IMR-90 (cell line): ENCODE measurements around the gene BLOC1S5. TPM values are rescaled to one million over a fixed set of nuclear protein-coding genes. Genes with fewer than 3 reads are reported as not detected.

Experiments used
- ATAC-seq: fragments of 200-7000 bp; cut with Tn5 transposase; 2 replicates; pipeline ENCODE4 v1.9.1; 2020; ENCODE audit warnings: low read depth, mild to moderate bottlenecking, moderate library complexity
- BruUV-seq: library from RNA; stranded (reverse); fragments of 400-500 nt; replicated peaks from 2 replicates; lab custom pipeline; 2021; lab: Mats Ljungman, UMichigan
- CTCF ChIA-PET: fragments of 300-600 bp; formaldehyde crosslinking; extraction: SDS; loops from one replicate; lab custom pipeline; 2021; ENCODE audit warnings: antibody characterized with exemption; lab: Yijun Ruan, JAX
- POLR2A ChIA-PET: fragments of 300-600 bp; sonication (Branson Sonifier 250); formaldehyde crosslinking; loops from one replicate; lab custom pipeline; 2022; ENCODE audit warnings: antibody characterized with exemption; ENCODE audit not compliant: unreplicated experiment; lab: Charles Lee
- DNase-seq: peaks from one replicate; pipeline ENCODE4 v3.0.0; 2013
- H2AFZ ChIP-seq: replicated peaks from 2 replicates; pipeline ENCODE3; 2013; ENCODE audit warnings: low read length, mild to moderate bottlenecking; ENCODE audit not compliant: poor library complexity
- H2AK5ac ChIP-seq: 2 replicates; pipeline ENCODE4 v1.6.1; 2013; ENCODE audit warnings: low read depth, low read length, inconsistent platforms
- H2AK9ac ChIP-seq: replicated peaks from 2 replicates; pipeline ENCODE3; 2013; ENCODE audit warnings: mild to moderate bottlenecking, low read depth, low read length, moderate library complexity; ENCODE audit not compliant: poor library complexity
- H2BK120ac ChIP-seq: 2 replicates; pipeline ENCODE4 v1.6.1; 2013; ENCODE audit warnings: low read depth, low read length, inconsistent platforms
- H2BK15ac ChIP-seq: 3 replicates; pipeline ENCODE4 v1.6.1; 2013; ENCODE audit warnings: low read depth, low read length, inconsistent platforms
- H2BK20ac ChIP-seq: 2 replicates; pipeline ENCODE4 v1.6.1; 2013; ENCODE audit warnings: low read depth, mild to moderate bottlenecking, inconsistent platforms, low read length, moderate library complexity
- H2BK5ac ChIP-seq: 2 replicates; pipeline ENCODE4 v1.6.1; 2013; ENCODE audit warnings: mild to moderate bottlenecking, low read depth, low read length, inconsistent platforms; ENCODE audit not compliant: poor library complexity, severe bottlenecking
- H3K14ac ChIP-seq: replicated peaks from 2 replicates; pipeline ENCODE4 v1.6.1; 2013; ENCODE audit warnings: low read depth, low read length, inconsistent platforms
- H3K18ac ChIP-seq: 2 replicates; pipeline ENCODE4 v1.6.1; 2013; ENCODE audit warnings: low read depth, low read length, control low read depth
- H3K23ac ChIP-seq: 2 replicates; pipeline ENCODE4 v1.6.1; 2013; ENCODE audit warnings: low read depth, low read length, inconsistent platforms
- H3K27ac ChIP-seq: 2 replicates; pipeline ENCODE4 v1.5.1; 2013; ENCODE audit warnings: mild to moderate bottlenecking, control low read depth, low read length; ENCODE audit not compliant: insufficient read depth
- H3K27me3 ChIP-seq: 2 replicates; pipeline ENCODE4 v1.6.1; 2013; ENCODE audit warnings: low read length; ENCODE audit not compliant: control insufficient read depth, insufficient read depth
- H3K36me3 ChIP-seq: 2 replicates; pipeline ENCODE4 v1.6.1; 2013; ENCODE audit warnings: low read length, mixed read lengths; ENCODE audit not compliant: control insufficient read depth, insufficient read depth
- H3K4ac ChIP-seq: 2 replicates; pipeline ENCODE4 v1.6.1; 2013; ENCODE audit warnings: low read depth, low read length, inconsistent platforms
- H3K4me1 ChIP-seq: 2 replicates; pipeline ENCODE4 v1.6.1; 2013; ENCODE audit warnings: low read length, mixed read lengths; ENCODE audit not compliant: control insufficient read depth, insufficient read depth
- H3K4me2 ChIP-seq: 2 replicates; pipeline ENCODE4 v1.6.1; 2013; ENCODE audit warnings: low read depth, mild to moderate bottlenecking, control low read depth, low read length, moderate library complexity
- H3K4me3 ChIP-seq: 2 replicates; pipeline ENCODE4 v1.5.1; 2013; ENCODE audit warnings: low read depth, mild to moderate bottlenecking, control low read depth, low read length, moderate library complexity; ENCODE audit not compliant: insufficient read depth
- H3K56ac ChIP-seq: 2 replicates; pipeline ENCODE4 v1.6.1; 2013; ENCODE audit warnings: low read length, inconsistent platforms; ENCODE audit not compliant: insufficient read depth; ENCODE audit errors: extremely low read depth
- H3K79me1 ChIP-seq, 2 experiments: 2 replicates each; pipeline ENCODE4 v1.6.1; 2013; ENCODE audit warnings: low read length in 2 of 2, inconsistent platforms in 1 of 2, low read depth in 1 of 2
- H3K9ac ChIP-seq: 2 replicates; pipeline ENCODE4 v1.6.1; 2013; ENCODE audit warnings: low read depth, low read length, control low read depth
- H3K9me1 ChIP-seq: 2 replicates; pipeline ENCODE4 v1.6.1; 2013; ENCODE audit warnings: low read length, inconsistent platforms; ENCODE audit not compliant: insufficient read depth
- H3K9me3 ChIP-seq: 2 replicates; pipeline ENCODE4 v1.6.1; 2013; ENCODE audit warnings: low read length; ENCODE audit not compliant: control insufficient read depth, insufficient read depth
- H4K20me1 ChIP-seq: 2 replicates; pipeline ENCODE4 v1.6.1; 2013; ENCODE audit warnings: low read length, inconsistent platforms; ENCODE audit not compliant: insufficient read depth
- H4K5ac ChIP-seq: 2 replicates; pipeline ENCODE4 v1.6.1; 2013; ENCODE audit warnings: mild to moderate bottlenecking, low read depth, low read length, control low read depth
- H4K8ac ChIP-seq, 2 experiments: 2 replicates each; pipeline ENCODE4 v1.6.1; 2013; ENCODE audit warnings: low read depth in 2 of 2, low read length in 2 of 2, control low read depth in 1 of 2, inconsistent platforms in 1 of 2
- H4K91ac ChIP-seq: 2 replicates; pipeline ENCODE4 v1.6.1; 2013; ENCODE audit warnings: low read depth, low read length, inconsistent platforms; ENCODE audit not compliant: insufficient read depth
- BHLHE40 ChIP-seq: fragments of 150-350 bp; IDR thresholded peaks from 2 replicates; pipeline ENCODE4 v1.6.1; 2016; ENCODE audit warnings: mild to moderate bottlenecking, low read depth, low read length
- CEBPB ChIP-seq: IDR thresholded peaks from 2 replicates; pipeline ENCODE4 v1.6.1; 2012; ENCODE audit warnings: low read depth, low read length, improper control_type of control experiment
- MXI1 ChIP-seq: IDR thresholded peaks from 2 replicates; pipeline ENCODE4 v1.6.1; 2012; ENCODE audit warnings: low read depth, mild to moderate bottlenecking, low read length, moderate library complexity, borderline replicate concordance
- NFE2L2 ChIP-seq: fragments of 150-350 bp; IDR thresholded peaks from 2 replicates; pipeline ENCODE4 v1.6.1; 2016; ENCODE audit warnings: low read depth, mild to moderate bottlenecking, low read length
- WGBS, 2 experiments: methylation state at CpG; one replicate each; pipeline versions ENCODE4 v1.1.5 to v1.1.7; 2013; ENCODE audit warnings: missing lambda C conversion rate in 2 of 2; ENCODE audit not compliant: insufficient read length in 1 of 2; ENCODE audit errors: extremely low coverage in 2 of 2; 5-methylcytosine and 5-hydroxymethylcytosine counted together
- dilution Hi-C: fragments of 300-500 bp; cut with HindIII; formaldehyde crosslinking; loops from one replicate; pipeline ENCODE4 v1.14.3; 2018; ENCODE audit warnings: low sequenced_read_pairs; ENCODE audit not compliant: unreplicated experiment
- in situ Hi-C: fragments of 300-500 bp; cut with MboI; formaldehyde crosslinking; loops from 3 replicates; pipeline ENCODE4 v1.14.3; 2019; ENCODE audit warnings: low sequenced_read_pairs, inconsistent platforms, mixed read lengths
- intact Hi-C: fragments of 100-400 bp; cut with micrococcal nuclease; formaldehyde crosslinking; loops from 2 replicates; pipeline ENCODE4 v1.10.0; 2022
- polyA plus RNA-seq, 3 experiments: library from polyadenylated mRNA; depleted of rRNA; stranded (reverse); fragments of >200 nt; gene quantifications; 2 replicates each; pipeline ENCODE4 v1.2.3, GENCODE V29; 2012; ENCODE audit warnings: low replicate concordance in 1 of 3
- total RNA-seq: library from RNA; depleted of rRNA; stranded (reverse); fragments of >200 nt; gene quantifications from 2 replicates; pipeline ENCODE4 v1.2.3, GENCODE V29; 2012
- TF ChIP-seq, protein P1 (sequence below): fragments of 150-350 bp; IDR thresholded peaks from 2 replicates; pipeline ENCODE4 v1.6.1; 2017; ENCODE audit warnings: mild to moderate bottlenecking, antibody characterized with exemption, low read length, low read depth
- TF ChIP-seq, protein P2 (sequence below): fragments of 150-350 bp; IDR thresholded peaks from 2 replicates; pipeline ENCODE4 v1.6.1; 2016; ENCODE audit warnings: low read depth, mild to moderate bottlenecking, low read length, moderate library complexity, borderline replicate concordance

The BLOC1S5 gene
- total and polyA plus RNA-seq, 2 of the 4 experiments (the other 2 are of a cell fraction) = 4.8 to 17.2 TPM

DNA sequence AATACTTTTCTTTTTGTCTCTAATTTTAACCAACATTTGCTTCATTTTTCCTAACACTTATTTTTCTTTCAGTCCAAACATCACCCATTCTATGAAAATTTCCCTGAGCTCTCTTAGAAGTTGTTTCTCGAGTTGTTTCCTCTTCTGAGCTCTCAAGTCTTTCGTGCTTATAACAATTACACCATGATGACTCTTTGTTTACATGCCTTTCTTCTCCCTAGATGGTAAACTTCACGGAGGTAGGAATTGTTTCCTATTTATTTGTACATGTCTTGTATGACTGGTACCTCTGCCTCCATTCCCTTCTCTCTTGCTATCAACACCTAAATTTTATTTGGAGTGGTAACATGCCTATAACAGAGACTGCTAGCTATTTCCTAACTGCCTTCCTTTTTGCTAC, 6.4 kb downstream of the BLOC1S5 start:
- H2AK9ac ChIP-seq = no peak overlapping the region
- H3K27me3 ChIP-seq = no peaks in the 10 kb centered on the region
- CTCF ChIA-PET = interaction anchor here (0.7 to 2.5 kb wide), 3 partner anchors 14 to 336 kb away, joined by 3 to 17 read pairs (median 3); no protein-coding TSS in a partner anchor
- H2BK120ac ChIP-seq = no peak overlapping the region
- H3K79me1 ChIP-seq = peaks cover 0 to 6% of the 10 kb centered on the region in 2 experiments; a peak in 3 of 4 replicates
- H3K23ac ChIP-seq = no peak overlapping the region
- no peak overlapping the region for H4K91ac ChIP-seq
- H3K9me3 ChIP-seq = no peaks in the 10 kb centered on the region
- POLR2A ChIA-PET = interaction anchor here (0.6 kb wide), 1 partner anchor 8 kb away, joined by 8 read pairs; no protein-coding TSS in a partner anchor
- intact Hi-C loops = loop anchor here (2.0 to 5.0 kb wide), 3 partner anchors 50 to 440 kb away; partner anchors contain the start of gene TXNDC5
- no peak overlapping the region for H2BK5ac ChIP-seq
- no peak overlapping the region for H2AFZ ChIP-seq
- H2BK20ac ChIP-seq = no peak overlapping the region
- H3K9ac ChIP-seq = no peak overlapping the region
- H3K4me3 ChIP-seq = no peak overlapping the region
- peak; percentile 55 for ATAC-seq
- peak; percentile 28 for DNase-seq
- no peaks in the 10 kb centered on the region for H4K20me1 ChIP-seq
- H4K8ac ChIP-seq = no peak overlapping the region
- H3K4me2 ChIP-seq = peak overlapping the region; percentile 29; the same call in 1 of the 2 replicates
- TF ChIP-seq NFE2L2 (no peak), MXI1 (no peak), BHLHE40 (no peak), CEBPB (no peak)
- TF ChIP-seq, protein P1, sequence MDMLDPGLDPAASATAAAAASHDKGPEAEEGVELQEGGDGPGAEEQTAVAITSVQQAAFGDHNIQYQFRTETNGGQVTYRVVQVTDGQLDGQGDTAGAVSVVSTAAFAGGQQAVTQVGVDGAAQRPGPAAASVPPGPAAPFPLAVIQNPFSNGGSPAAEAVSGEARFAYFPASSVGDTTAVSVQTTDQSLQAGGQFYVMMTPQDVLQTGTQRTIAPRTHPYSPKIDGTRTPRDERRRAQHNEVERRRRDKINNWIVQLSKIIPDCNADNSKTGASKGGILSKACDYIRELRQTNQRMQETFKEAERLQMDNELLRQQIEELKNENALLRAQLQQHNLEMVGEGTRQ = no peak
- TF ChIP-seq, protein P2, sequence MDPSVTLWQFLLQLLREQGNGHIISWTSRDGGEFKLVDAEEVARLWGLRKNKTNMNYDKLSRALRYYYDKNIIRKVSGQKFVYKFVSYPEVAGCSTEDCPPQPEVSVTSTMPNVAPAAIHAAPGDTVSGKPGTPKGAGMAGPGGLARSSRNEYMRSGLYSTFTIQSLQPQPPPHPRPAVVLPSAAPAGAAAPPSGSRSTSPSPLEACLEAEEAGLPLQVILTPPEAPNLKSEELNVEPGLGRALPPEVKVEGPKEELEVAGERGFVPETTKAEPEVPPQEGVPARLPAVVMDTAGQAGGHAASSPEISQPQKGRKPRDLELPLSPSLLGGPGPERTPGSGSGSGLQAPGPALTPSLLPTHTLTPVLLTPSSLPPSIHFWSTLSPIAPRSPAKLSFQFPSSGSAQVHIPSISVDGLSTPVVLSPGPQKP = no peak
- in situ Hi-C loops = loop anchor here (5.0 to 25.0 kb wide), 3 partner anchors 150 to 770 kb away; no protein-coding TSS in a partner anchor
- no peak overlapping the region for H3K14ac ChIP-seq
- BruUV-seq = no TSS peak
- H2BK15ac ChIP-seq = no peak overlapping the region
- dilution Hi-C loops = no loop called here
- no peak overlapping the region for H4K5ac ChIP-seq
- peak overlapping the region; percentile 35; the same call in 1 of the 2 replicates for H3K27ac ChIP-seq
- H2AK5ac ChIP-seq = no peak overlapping the region
- no peak overlapping the region for H3K56ac ChIP-seq
- WGBS, 2 experiments = no CpG with 5 or more reads among the region's 3 CpGs
- H3K9me1 ChIP-seq = no peaks in the 10 kb centered on the region
- no peak overlapping the region for H3K18ac ChIP-seq
- peaks cover 2% of the 10 kb centered on the region; the same call in 1 of the 2 replicates for H3K4me1 ChIP-seq
- H3K4ac ChIP-seq = peak overlapping the region; percentile 8; the same call in 1 of the 2 replicates
- peaks cover 4% of the 10 kb centered on the region; the same call in 1 of the 2 replicates for H3K36me3 ChIP-seq
